Upper lobe of left lung (tissue), 4 donors: Measurements from ENCODE around the gene C1orf87.
"Not testable (repeated sequence)": the region's sequence is repeated elsewhere in the genome, so short reads cannot be mapped to it uniquely, and the experiment has no call there.

Experiments used
- POLR2A ChIP-seq, 4 donors: fragments of 450-650 bp; IDR thresholded peaks; one replicate each; pipeline ENCODE4 v1.5.1; 2016 to 2017; ENCODE audit warnings: antibody characterized with exemption in 4 of 4, mild to moderate bottlenecking in 2 of 4
- TF ChIP-seq, protein P1 (sequence below), 6 experiments: fragments of 450-650 bp in 4 of 6; fragments of 200-600 bp in 2 of 6; sonication (generic) in 2 of 6; IDR thresholded peaks; one replicate each; pipeline ENCODE4 v1.5.1; 2016 to 2019; ENCODE audit warnings: antibody characterized with exemption in 6 of 6

DNA sequence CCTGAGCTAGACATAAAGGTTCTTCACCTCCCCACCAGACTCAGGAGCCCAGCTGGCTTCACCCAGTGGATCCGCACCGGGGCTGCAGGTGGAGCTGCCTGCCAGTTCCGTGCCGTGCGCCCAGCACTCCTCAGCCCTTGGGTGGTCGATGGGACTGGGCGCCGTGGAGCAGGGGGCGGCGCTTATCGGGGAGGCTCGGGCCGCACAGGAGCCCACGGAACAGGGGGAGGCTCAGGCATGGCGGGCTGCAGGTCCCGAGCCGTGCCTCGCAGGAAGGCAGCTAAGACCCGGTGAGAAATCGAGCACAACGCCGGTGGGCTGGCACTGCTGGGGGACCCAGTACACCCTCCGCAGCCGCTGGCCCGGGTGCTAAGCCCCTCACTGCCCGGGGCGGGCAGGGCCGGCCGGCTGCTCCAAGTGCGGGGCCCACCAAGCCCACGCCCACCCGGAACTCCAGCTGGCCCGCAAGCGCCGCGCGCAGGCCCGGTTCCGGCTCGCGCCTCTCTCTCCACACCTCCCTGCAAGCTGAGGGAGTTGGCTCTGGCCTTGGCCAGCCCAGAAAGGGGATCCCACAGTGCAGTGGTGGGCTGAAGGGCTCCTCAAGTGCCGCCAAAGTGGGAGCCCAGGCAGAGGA is 103.9 kb downstream of the C1orf87 start:
- TF ChIP-seq, protein P1, sequence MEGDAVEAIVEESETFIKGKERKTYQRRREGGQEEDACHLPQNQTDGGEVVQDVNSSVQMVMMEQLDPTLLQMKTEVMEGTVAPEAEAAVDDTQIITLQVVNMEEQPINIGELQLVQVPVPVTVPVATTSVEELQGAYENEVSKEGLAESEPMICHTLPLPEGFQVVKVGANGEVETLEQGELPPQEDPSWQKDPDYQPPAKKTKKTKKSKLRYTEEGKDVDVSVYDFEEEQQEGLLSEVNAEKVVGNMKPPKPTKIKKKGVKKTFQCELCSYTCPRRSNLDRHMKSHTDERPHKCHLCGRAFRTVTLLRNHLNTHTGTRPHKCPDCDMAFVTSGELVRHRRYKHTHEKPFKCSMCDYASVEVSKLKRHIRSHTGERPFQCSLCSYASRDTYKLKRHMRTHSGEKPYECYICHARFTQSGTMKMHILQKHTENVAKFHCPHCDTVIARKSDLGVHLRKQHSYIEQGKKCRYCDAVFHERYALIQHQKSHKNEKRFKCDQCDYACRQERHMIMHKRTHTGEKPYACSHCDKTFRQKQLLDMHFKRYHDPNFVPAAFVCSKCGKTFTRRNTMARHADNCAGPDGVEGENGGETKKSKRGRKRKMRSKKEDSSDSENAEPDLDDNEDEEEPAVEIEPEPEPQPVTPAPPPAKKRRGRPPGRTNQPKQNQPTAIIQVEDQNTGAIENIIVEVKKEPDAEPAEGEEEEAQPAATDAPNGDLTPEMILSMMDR (IDR thresholded peaks at IDR 0.05) = not testable (repeated sequence)
- not testable (repeated sequence) for TF ChIP-seq POLR2A (IDR thresholded peaks at IDR 0.05)
